Ureter (tissue), 1 donor: ENCODE data around the gene LMX1B. TPM values are rescaled to one million over a fixed set of nuclear protein-coding genes. Genes with fewer than 3 reads are reported as not detected.

Source experiments
- DNase-seq: peaks from one replicate; pipeline ENCODE4 v3.0.0-alpha.2; 2020; ENCODE audit warnings: low spot score
- total RNA-seq: library from RNA; stranded (reverse); gene quantifications from one replicate; pipeline ENCODE4 v1.2.4, GENCODE V29; 2023
- donor health status: DM: yes; HTN: yes; CAD: no.

Gene LMX1B
- total RNA-seq, 1 donor from 2014 or later, result not detected

GRCh38 chr9:126617823-126618165, 4.1 kb downstream of the LMX1B start:
- DNase-seq, result no peak

- no peak for DNase-seq
Observed at GRCh38 chr9:126618190-126618584, 4.5 kb downstream of the LMX1B start.

GRCh38 chr9:126618585-126619360, 5.0 kb downstream of the LMX1B start:
- DNase-seq, result no peak

- DNase-seq, result no peak
Observed at GRCh38 chr9:126619361-126620135, 5.8 kb downstream of the LMX1B start.

- DNase-seq, result no peak
Observed at GRCh38 chr9:126620478-126620877, 6.8 kb downstream of the LMX1B start.

GRCh38 chr9:126621061-126621918, 7.6 kb downstream of the LMX1B start:
- no peak for DNase-seq

GRCh38 chr9:126621919-126622735, 8.4 kb downstream of the LMX1B start:
- DNase-seq, result no peak

- no peak for DNase-seq
Observed at GRCh38 chr9:126623314-126623666, 9.6 kb downstream of the LMX1B start.

- DNase-seq, result no peak
Observed at GRCh38 chr9:126623667-126624478, 10.1 kb downstream of the LMX1B start.

GRCh38 chr9:126624479-126624826, 10.7 kb downstream of the LMX1B start:
- no peak for DNase-seq

GRCh38 chr9:126624912-126625311, 11.2 kb downstream of the LMX1B start:
- DNase-seq, result no peak

GRCh38 chr9:126625329-126626126, 11.8 kb downstream of the LMX1B start:
- no peak for DNase-seq

- no peak for DNase-seq
Observed at GRCh38 chr9:126626127-126626925, 12.6 kb downstream of the LMX1B start.

GRCh38 chr9:126626926-126627233, 13.2 kb downstream of the LMX1B start:
- DNase-seq, result no peak

- DNase-seq, result no peak
Observed at GRCh38 chr9:126628146-126628545, 14.4 kb downstream of the LMX1B start.

- no peak for DNase-seq
Observed at GRCh38 chr9:126628969-126629674, 15.4 kb downstream of the LMX1B start.

GRCh38 chr9:126630458-126631237, 16.9 kb downstream of the LMX1B start:
- no peak for DNase-seq

- no peak for DNase-seq
Observed at GRCh38 chr9:126631254-126631653, 17.5 kb downstream of the LMX1B start.
